GM12878 (cell line): ENCODE data around the gene UBE2J2. TPM values are rescaled to one million over a fixed set of nuclear protein-coding genes. Genes with fewer than 3 reads are reported as not detected.

Experiments
- ATAC-seq: fragments of 200-7000 bp; cut with Tn5 transposase; 3 replicates; pipeline ENCODE4 v1.9.1; 2020; ENCODE audit warnings: mild to moderate bottlenecking, moderate library complexity
- BruUV-seq: library from RNA; stranded (reverse); fragments of 400-500 nt; replicated peaks from 2 replicates; lab custom pipeline; 2021; lab: Mats Ljungman, UMichigan
- CTCF ChIA-PET: fragments of 300-600 bp; sonication (Branson Sonifier 250); formaldehyde crosslinking; extraction: SDS; loops from one replicate; lab custom pipeline; 2021; ENCODE audit warnings: inconsistent platforms; lab: Yijun Ruan, JAX
- POLR2A ChIA-PET: fragments of 350-600 bp; formaldehyde crosslinking; extraction: SDS; loops from one replicate; lab custom pipeline; 2021; ENCODE audit warnings: inconsistent platforms; lab: Charles Lee
- RAD21 ChIA-PET: fragments of 300-600 bp; sonication (Branson Sonifier 250); formaldehyde crosslinking; loops from one replicate; lab custom pipeline; 2023; ENCODE audit warnings: antibody characterized with exemption; ENCODE audit not compliant: unreplicated experiment; lab: Charles Lee
- SMC1A ChIA-PET: fragments of 300-600 bp; sonication (Branson Sonifier 250); formaldehyde crosslinking; loops from one replicate; lab custom pipeline; 2023; ENCODE audit not compliant: unreplicated experiment, uncharacterized antibody; lab: Charles Lee
- DNase-seq: peaks from one replicate; pipeline ENCODE4 v3.0.0-alpha.2; 2011; ENCODE audit warnings: low read depth, low spot score
- FAIRE-seq: peaks from 3 replicates; lab custom pipeline; 2011; peaks lifted over from hg19 to GRCh38; lab: Jason Lieb, UNC
- H2AFZ ChIP-seq: 2 replicates; pipeline ENCODE4 v1.6.0; 2011; ENCODE audit warnings: low read depth, low read length, control low read depth; ENCODE audit not compliant: control insufficient read depth
- H3K27ac ChIP-seq: 2 replicates; pipeline ENCODE4 v1.5.1; 2011; ENCODE audit warnings: control low read depth; ENCODE audit not compliant: control insufficient read depth, insufficient read depth
- H3K27me3 ChIP-seq, 2 experiments: replicated peaks in 1 of 2; 2 replicates each; pipeline versions ENCODE4 v1.6.0 to v1.6.1; 2011; ENCODE audit warnings: low read length in 1 of 2; ENCODE audit not compliant: control insufficient read depth in 2 of 2, insufficient read depth in 2 of 2
- H3K36me3 ChIP-seq, 2 experiments: 2 replicates each; pipeline ENCODE4 v1.5.1; 2011; ENCODE audit warnings: low read length in 1 of 2; ENCODE audit not compliant: control insufficient read depth in 2 of 2, insufficient read depth in 2 of 2
- H3K4me1 ChIP-seq: 2 replicates; pipeline ENCODE4 v1.6.1; 2011; ENCODE audit warnings: mild to moderate bottlenecking, low read length, moderate library complexity, mixed read lengths; ENCODE audit not compliant: control insufficient read depth, insufficient read depth
- H3K4me2 ChIP-seq: 2 replicates; pipeline ENCODE4 v1.6.0; 2011; ENCODE audit warnings: control low read depth; ENCODE audit not compliant: control insufficient read depth, insufficient read depth
- H3K4me3 ChIP-seq: fragments of 200-600 bp; sonication (generic); 2 replicates; pipeline ENCODE4 v1.5.1; 2016
- H3K79me2 ChIP-seq: 2 replicates; pipeline ENCODE4 v1.6.0; 2011; ENCODE audit warnings: low read length; ENCODE audit not compliant: control insufficient read depth, insufficient read depth
- H3K9ac ChIP-seq: 2 replicates; pipeline ENCODE4 v1.8.0; 2011; ENCODE audit warnings: low read length, control low read depth, mixed read lengths; ENCODE audit not compliant: control insufficient read depth, insufficient read depth
- H3K9me3 ChIP-seq: replicated peaks from 3 replicates; pipeline ENCODE4 v1.5.1; 2011; ENCODE audit warnings: mild to moderate bottlenecking, low read length; ENCODE audit not compliant: control insufficient read depth, insufficient read depth
- H4K20me1 ChIP-seq: 2 replicates; pipeline ENCODE4 v1.6.0; 2011; ENCODE audit not compliant: control insufficient read depth, insufficient read depth
- BHLHE40 ChIP-seq, 2 experiments: fragments of 450-650 bp in 1 of 2; IDR thresholded peaks; 2 replicates each; pipeline ENCODE4 v1.6.1; 2011 to 2017; ENCODE audit warnings: low read depth in 2 of 2, borderline replicate concordance in 1 of 2, improper control_type of control experiment in 1 of 2, low read length in 1 of 2, mild to moderate bottlenecking in 1 of 2
- HDAC6 ChIP-seq: fragments of 200-600 bp; sonication (generic); IDR thresholded peaks from one replicate; pipeline ENCODE4 v1.8.0; 2017; ENCODE audit warnings: antibody characterized with exemption; ENCODE audit not compliant: unreplicated experiment
- POLR2A ChIP-seq: IDR thresholded peaks from 2 replicates; pipeline ENCODE4 v1.6.1; 2011; ENCODE audit warnings: low read depth, mild to moderate bottlenecking, low read length
- WGBS: methylation state at CpG from one replicate; pipeline ENCODE4 v1.1.6; 2016; ENCODE audit warnings: low lambda C conversion rate; ENCODE audit not compliant: insufficient replicate concordance, insufficient coverage; ENCODE audit errors: missing lambda C conversion rate; 5-methylcytosine and 5-hydroxymethylcytosine counted together
- in situ Hi-C: fragments of 300-500 bp; cut with MboI; formaldehyde crosslinking; loops from 9 replicates; pipeline ENCODE4 v1.14.3; 2018; ENCODE audit warnings: mixed read lengths
- intact Hi-C: fragments of 100-400 bp; cut with micrococcal nuclease; formaldehyde crosslinking; loops from one replicate; pipeline ENCODE4 v1.14.2; 2022; ENCODE audit not compliant: unreplicated experiment
- polyA plus RNA-seq, 11 experiments: library from polyadenylated mRNA; depleted of rRNA in 4 of 11; unstranded in 6 of 11; stranded (reverse) in 5 of 11; fragments of >200 nt; fragmentation: Nextera tagmentation in 4 of 11; fragmentation: Illumina TruSeq in 1 of 11; extraction: Ambion mirVana in 4 of 11; extraction: Trizol in 1 of 11; gene quantifications; 1 replicate in 1 of 11; 2 replicates in 10 of 11; pipeline versions ENCODE4 v1.2.1 to v1.2.3, GENCODE V29; 2011 to 2016; ENCODE audit warnings: inconsistent platforms in 2 of 11, missing spikeins in 2 of 11, low read depth in 1 of 11
- total RNA-seq, 4 experiments: library from RNA; depleted of rRNA in 3 of 4; stranded (reverse); fragments of >200 nt in 3 of 4; fragmentation: Illumina TruSeq in 1 of 4; extraction: Trizol in 1 of 4; gene quantifications; 2 replicates each; pipeline versions ENCODE4 v1.2.1 to v1.2.3, GENCODE V29; 2013 to 2021
- TF ChIP-seq, protein P1 (sequence below): fragments of 450-650 bp; IDR thresholded peaks from 2 replicates; pipeline ENCODE4 v1.6.1; 2017; ENCODE audit warnings: borderline replicate concordance
- TF ChIP-seq, protein P2 (sequence below): IDR thresholded peaks from 2 replicates; pipeline ENCODE4 v1.6.1; 2011; ENCODE audit warnings: borderline replicate concordance, low read depth, mild to moderate bottlenecking, moderate library complexity, mixed read lengths, low read length; ENCODE audit not compliant: insufficient read depth; ENCODE audit errors: extremely low read length
- TF ChIP-seq, protein P3 (sequence below): fragments of 450-650 bp; IDR thresholded peaks from 2 replicates; pipeline ENCODE4 v1.6.1; 2016; ENCODE audit warnings: mild to moderate bottlenecking
- TF ChIP-seq, protein P4 (sequence below): IDR thresholded peaks from 2 replicates; pipeline ENCODE4 v1.6.1; 2011; ENCODE audit warnings: borderline replicate concordance, low read depth, mild to moderate bottlenecking, moderate library complexity, low read length; ENCODE audit not compliant: insufficient read depth, poor library complexity, severe bottlenecking
- TF ChIP-seq, protein P5 (sequence below): IDR thresholded peaks from 2 replicates; pipeline ENCODE4 v1.6.1; 2012; ENCODE audit warnings: low read length, inconsistent platforms

UBE2J2 gene
- total and polyA plus RNA-seq, 10 of the 15 experiments (the other 5 are each of a cell fraction or from before 2014, with no cell fraction given) = 0.72 to 70.5 (median 49.2) TPM

DNA sequence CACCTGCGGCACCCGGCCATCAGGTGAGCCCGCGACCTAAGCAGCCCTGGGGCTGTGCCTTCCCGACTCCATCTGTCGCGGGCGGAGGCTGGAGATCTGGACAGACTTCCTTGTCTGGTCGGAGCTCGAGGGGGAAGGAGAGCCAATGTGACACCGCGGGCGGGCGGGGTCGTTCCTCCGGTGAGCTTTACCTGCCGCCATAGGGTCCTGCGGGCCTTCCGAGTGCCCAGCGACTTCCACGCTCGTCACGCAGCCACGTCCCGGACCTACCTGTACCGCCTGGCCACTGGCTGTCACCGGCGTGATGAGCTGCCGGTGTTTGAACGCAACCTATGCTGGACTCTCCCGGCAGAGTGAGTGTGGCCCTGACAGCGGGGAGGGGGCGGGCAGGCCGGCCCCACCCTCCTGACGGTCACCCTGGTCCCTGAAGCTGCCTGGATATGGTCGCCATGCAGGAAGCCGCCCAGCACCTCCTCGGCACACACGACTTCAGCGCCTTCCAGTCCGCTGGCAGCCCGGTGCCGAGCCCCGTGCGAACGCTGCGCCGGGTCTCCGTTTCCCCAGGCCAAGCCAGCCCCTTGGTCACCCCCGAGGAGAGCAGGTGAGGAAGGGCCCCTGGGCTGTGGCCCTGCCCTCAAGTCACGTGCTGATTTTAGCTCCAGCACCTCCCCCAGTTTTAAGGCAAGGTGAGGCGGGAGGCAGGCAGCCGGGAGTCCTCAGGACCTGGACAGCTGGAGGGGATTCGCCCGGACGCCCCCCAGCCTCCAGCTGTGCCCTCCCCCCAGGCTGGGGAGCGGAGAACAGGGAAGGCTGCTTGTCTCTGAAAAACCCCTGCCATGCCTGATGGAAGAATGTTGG lies 35.8 kb upstream of the UBE2J2 start:
- Histone ChIP-seq H3K9ac (peak overlapping the region; percentile 77), H2AFZ (peak overlapping the region; percentile 79), H4K20me1 (no peaks in the 10 kb centered on the region), H3K4me3 (peak overlapping the region; percentile 83), H3K9me3 (no peaks in the 10 kb centered on the region), H3K27me3 (no peaks in the 10 kb centered on the region), H3K79me2 (peaks cover 26% of the 10 kb centered on the region), H3K4me1 (peaks cover 27% of the 10 kb centered on the region), H3K4me2 (peak overlapping the region; percentile 86), H3K27ac (peak overlapping the region; percentile 58), H3K36me3 (peaks cover 3 to 26% of the 10 kb centered on the region in 2 experiments; a peak in 3 of 4 replicates)
- DNase-seq (no peak), ATAC-seq (no peak), FAIRE-seq (no peak)
- ChIA-PET POLR2A (no interaction called here), RAD21 (interaction anchor here (1.0 kb wide), 1 partner anchor 59 kb away, joined by 3 read pairs; no protein-coding TSS in a partner anchor), SMC1A (no interaction called here), CTCF (interaction anchor here (1.4 kb wide), 1 partner anchor 62 kb away, joined by 5 read pairs; no protein-coding TSS in a partner anchor)
- BruUV-seq = no TSS peak
- intact Hi-C loops = loop anchor here (2.0 to 5.0 kb wide), 2 partner anchors 65 to 192 kb away; partner anchors contain the start of genes AURKAIP1 and C1orf159
- WGBS = 43% methylated on average over 52 of the region's 57 CpGs
- in situ Hi-C loops = no loop called here
- TF ChIP-seq POLR2A (peak; percentile 27; the same call in 1 of the 2 replicates), HDAC6 (no peak), BHLHE40 (IDR thresholded peaks at IDR 0.05; ENCODE audit: borderline replicate concordance in 1 of 2, low read depth in 2 of 2, low read length in 1 of 2) (peak in 1 of 2 experiments; percentile 75; a peak in 2 of 4 replicates)
- TF ChIP-seq, protein P1, sequence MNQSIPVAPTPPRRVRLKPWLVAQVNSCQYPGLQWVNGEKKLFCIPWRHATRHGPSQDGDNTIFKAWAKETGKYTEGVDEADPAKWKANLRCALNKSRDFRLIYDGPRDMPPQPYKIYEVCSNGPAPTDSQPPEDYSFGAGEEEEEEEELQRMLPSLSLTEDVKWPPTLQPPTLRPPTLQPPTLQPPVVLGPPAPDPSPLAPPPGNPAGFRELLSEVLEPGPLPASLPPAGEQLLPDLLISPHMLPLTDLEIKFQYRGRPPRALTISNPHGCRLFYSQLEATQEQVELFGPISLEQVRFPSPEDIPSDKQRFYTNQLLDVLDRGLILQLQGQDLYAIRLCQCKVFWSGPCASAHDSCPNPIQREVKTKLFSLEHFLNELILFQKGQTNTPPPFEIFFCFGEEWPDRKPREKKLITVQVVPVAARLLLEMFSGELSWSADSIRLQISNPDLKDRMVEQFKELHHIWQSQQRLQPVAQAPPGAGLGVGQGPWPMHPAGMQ = no peak
- TF ChIP-seq, protein P2, sequence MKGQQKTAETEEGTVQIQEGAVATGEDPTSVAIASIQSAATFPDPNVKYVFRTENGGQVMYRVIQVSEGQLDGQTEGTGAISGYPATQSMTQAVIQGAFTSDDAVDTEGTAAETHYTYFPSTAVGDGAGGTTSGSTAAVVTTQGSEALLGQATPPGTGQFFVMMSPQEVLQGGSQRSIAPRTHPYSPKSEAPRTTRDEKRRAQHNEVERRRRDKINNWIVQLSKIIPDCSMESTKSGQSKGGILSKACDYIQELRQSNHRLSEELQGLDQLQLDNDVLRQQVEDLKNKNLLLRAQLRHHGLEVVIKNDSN = peak; percentile 59
- TF ChIP-seq, protein P3, sequence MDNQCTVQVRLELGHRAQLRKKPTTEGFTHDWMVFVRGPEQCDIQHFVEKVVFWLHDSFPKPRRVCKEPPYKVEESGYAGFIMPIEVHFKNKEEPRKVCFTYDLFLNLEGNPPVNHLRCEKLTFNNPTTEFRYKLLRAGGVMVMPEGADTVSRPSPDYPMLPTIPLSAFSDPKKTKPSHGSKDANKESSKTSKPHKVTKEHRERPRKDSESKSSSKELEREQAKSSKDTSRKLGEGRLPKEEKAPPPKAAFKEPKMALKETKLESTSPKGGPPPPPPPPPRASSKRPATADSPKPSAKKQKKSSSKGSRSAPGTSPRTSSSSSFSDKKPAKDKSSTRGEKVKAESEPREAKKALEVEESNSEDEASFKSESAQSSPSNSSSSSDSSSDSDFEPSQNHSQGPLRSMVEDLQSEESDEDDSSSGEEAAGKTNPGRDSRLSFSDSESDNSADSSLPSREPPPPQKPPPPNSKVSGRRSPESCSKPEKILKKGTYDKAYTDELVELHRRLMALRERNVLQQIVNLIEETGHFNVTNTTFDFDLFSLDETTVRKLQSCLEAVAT = 0 out of 2 replicates have a peak, but pooled peaks have one; percentile 27
- TF ChIP-seq, protein P4, sequence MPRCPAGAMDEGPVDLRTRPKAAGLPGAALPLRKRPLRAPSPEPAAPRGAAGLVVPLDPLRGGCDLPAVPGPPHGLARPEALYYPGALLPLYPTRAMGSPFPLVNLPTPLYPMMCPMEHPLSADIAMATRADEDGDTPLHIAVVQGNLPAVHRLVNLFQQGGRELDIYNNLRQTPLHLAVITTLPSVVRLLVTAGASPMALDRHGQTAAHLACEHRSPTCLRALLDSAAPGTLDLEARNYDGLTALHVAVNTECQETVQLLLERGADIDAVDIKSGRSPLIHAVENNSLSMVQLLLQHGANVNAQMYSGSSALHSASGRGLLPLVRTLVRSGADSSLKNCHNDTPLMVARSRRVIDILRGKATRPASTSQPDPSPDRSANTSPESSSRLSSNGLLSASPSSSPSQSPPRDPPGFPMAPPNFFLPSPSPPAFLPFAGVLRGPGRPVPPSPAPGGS = peak; percentile 32
- TF ChIP-seq, protein P5, sequence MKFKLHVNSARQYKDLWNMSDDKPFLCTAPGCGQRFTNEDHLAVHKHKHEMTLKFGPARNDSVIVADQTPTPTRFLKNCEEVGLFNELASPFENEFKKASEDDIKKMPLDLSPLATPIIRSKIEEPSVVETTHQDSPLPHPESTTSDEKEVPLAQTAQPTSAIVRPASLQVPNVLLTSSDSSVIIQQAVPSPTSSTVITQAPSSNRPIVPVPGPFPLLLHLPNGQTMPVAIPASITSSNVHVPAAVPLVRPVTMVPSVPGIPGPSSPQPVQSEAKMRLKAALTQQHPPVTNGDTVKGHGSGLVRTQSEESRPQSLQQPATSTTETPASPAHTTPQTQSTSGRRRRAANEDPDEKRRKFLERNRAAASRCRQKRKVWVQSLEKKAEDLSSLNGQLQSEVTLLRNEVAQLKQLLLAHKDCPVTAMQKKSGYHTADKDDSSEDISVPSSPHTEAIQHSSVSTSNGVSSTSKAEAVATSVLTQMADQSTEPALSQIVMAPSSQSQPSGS = no peak
